CD8-positive, alpha-beta memory T cell (primary cell): ENCODE measurements around the gene CAPN5. TPM values are rescaled to one million over a fixed set of nuclear protein-coding genes. Genes with fewer than 3 reads are reported as not detected.

Source experiments
- CTCF ChIA-PET: fragments of 350-600 bp; sonication (Branson Sonifier 250); formaldehyde crosslinking; loops from one replicate; lab custom pipeline; 2021; ENCODE audit warnings: antibody characterized with exemption; lab: Charles Lee
- POLR2A ChIA-PET: fragments of 350-600 bp; sonication (Branson Sonifier 250); formaldehyde crosslinking; loops from one replicate; lab custom pipeline; 2021; ENCODE audit warnings: antibody characterized with exemption; lab: Charles Lee
- DNase-seq, 5 donors: peaks; one replicate each; pipeline versions ENCODE4 v3.0.0 to v3.0.0-alpha.2; 2020 to 2022; ENCODE audit warnings: mixed read lengths in 1 of 5
- H3K27ac ChIP-seq: one replicate; pipeline ENCODE4 v1.7.0; 2013; ENCODE audit warnings: low read depth, mild to moderate bottlenecking, low read length, moderate library complexity
- H3K27me3 ChIP-seq: 2 replicates; pipeline ENCODE4 v1.7.0; 2013; ENCODE audit warnings: low read length, mild to moderate bottlenecking; ENCODE audit not compliant: insufficient read depth, poor library complexity, severe bottlenecking
- H3K36me3 ChIP-seq: 2 replicates; pipeline ENCODE4 v1.7.0; 2013; ENCODE audit warnings: mild to moderate bottlenecking, low read length, moderate library complexity; ENCODE audit not compliant: insufficient read depth
- H3K4me1 ChIP-seq: 2 replicates; pipeline ENCODE4 v1.7.0; 2013; ENCODE audit warnings: mild to moderate bottlenecking, low read length, moderate library complexity; ENCODE audit not compliant: insufficient read depth
- H3K4me3 ChIP-seq: 2 replicates; pipeline ENCODE4 v1.7.0; 2013; ENCODE audit warnings: mild to moderate bottlenecking, low read length
- H3K9me3 ChIP-seq: 2 replicates; pipeline ENCODE4 v1.7.0; 2013; ENCODE audit warnings: mild to moderate bottlenecking, low read length
- H3K27ac Mint-ChIP-seq, 8 donors: one replicate each; pipeline ENCODE4 v1.8.0; 2020 to 2021; ENCODE audit warnings: mixed read lengths in 8 of 8, mild to moderate bottlenecking in 6 of 8, inconsistent platforms in 3 of 8, moderate library complexity in 3 of 8
- H3K27me3 Mint-ChIP-seq, 2 donors: one replicate each; pipeline ENCODE4 v1.8.0; 2020 to 2021; ENCODE audit warnings: mixed read lengths in 2 of 2, mild to moderate bottlenecking in 1 of 2, moderate library complexity in 1 of 2
- H3K36me3 Mint-ChIP-seq, 3 donors: one replicate each; pipeline ENCODE4 v1.8.0; 2020 to 2021; ENCODE audit warnings: mixed read lengths in 3 of 3, inconsistent platforms in 1 of 3, mild to moderate bottlenecking in 1 of 3
- H3K4me1 Mint-ChIP-seq, 3 donors: one replicate each; pipeline ENCODE4 v1.8.0; 2020 to 2021; ENCODE audit warnings: mixed read lengths in 3 of 3, inconsistent platforms in 1 of 3, mild to moderate bottlenecking in 1 of 3
- H3K4me3 Mint-ChIP-seq, 7 donors: one replicate each; pipeline ENCODE4 v1.8.0; 2020 to 2021; ENCODE audit warnings: mixed read lengths in 7 of 7, mild to moderate bottlenecking in 6 of 7, moderate library complexity in 4 of 7, inconsistent platforms in 2 of 7
- H3K9me3 Mint-ChIP-seq, 5 donors: one replicate each; pipeline ENCODE4 v1.8.0; 2020 to 2022; ENCODE audit warnings: mixed read lengths in 5 of 5, mild to moderate bottlenecking in 3 of 5, moderate library complexity in 2 of 5, inconsistent platforms in 1 of 5
- polyA plus RNA-seq: library from polyadenylated mRNA; unstranded; fragments of 300-500 nt; fragmentation: Illumina TruSeq; gene quantifications from one replicate; pipeline ENCODE4 v1.2.3, GENCODE V29; 2021
- total RNA-seq, 2 experiments: library from RNA; stranded (reverse); gene quantifications; one replicate each; pipeline ENCODE4 v1.2.3, GENCODE V29; 2021

CAPN5 gene
- total and polyA plus RNA-seq, 3 experiments from 2014 or later, result 0.78 to 3.4 (median 1.1) TPM

DNA sequence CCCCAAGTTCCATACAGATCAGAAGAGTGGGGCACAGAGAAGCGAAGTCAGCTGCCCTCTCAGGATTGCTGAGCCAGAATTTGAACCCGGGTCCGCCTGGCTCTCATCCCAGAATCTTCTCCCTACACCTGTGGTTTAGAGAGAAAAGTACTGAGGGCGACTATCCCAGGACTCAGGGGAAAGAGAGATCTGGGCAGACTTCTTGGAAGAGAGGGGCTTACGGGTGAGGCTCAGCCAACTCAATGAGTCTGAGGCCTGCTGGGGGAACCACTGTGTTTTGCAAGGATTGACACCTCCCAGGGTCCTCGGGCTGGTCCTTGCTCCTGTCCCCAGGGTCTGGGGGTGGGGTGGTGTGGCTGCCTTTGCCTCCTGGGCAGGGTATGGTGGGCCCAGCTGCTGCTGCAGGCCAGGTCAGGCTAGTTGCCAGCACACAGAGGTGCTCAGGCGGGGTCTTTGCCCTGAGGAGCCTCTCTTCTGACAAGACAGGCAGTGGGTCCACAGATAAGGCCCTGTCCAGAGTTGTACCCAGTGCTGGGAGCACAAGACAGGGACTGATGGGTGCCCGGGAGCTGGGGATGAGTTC, 1.2 kb downstream of the CAPN5 start:
- Histone ChIP-seq H3K4me1 (peaks cover 17% of the 10 kb centered on the region), H3K4me3 (no peak overlapping the region), H3K9me3 (no peaks in the 10 kb centered on the region), H3K27me3 (no peaks in the 10 kb centered on the region), H3K36me3 (no peaks in the 10 kb centered on the region), H3K27ac (no peak overlapping the region)
- POLR2A ChIA-PET, result no interaction called here
- H3K27ac Mint-ChIP-seq, result peak overlapping the region in 5 of 8 donors; percentile 42 to 66 (median 56)
- H3K4me3 Mint-ChIP-seq, result peak overlapping the region; percentile 74 to 90 (median 79)
- CTCF ChIA-PET, result interaction anchor here (1.5 kb wide), 1 partner anchor 20 kb away, joined by 5 read pairs; no protein-coding TSS in a partner anchor
- no peaks in the 10 kb centered on the region for H3K36me3 Mint-ChIP-seq
- H3K9me3 Mint-ChIP-seq, result no peaks in the 10 kb centered on the region
- peaks cover 19 to 32% (median 23%) of the 10 kb centered on the region in 3 donors for H3K4me1 Mint-ChIP-seq
- H3K27me3 Mint-ChIP-seq, result peaks cover 0 to under 1% of the 10 kb centered on the region in 2 donors
- no peak for DNase-seq

DNA sequence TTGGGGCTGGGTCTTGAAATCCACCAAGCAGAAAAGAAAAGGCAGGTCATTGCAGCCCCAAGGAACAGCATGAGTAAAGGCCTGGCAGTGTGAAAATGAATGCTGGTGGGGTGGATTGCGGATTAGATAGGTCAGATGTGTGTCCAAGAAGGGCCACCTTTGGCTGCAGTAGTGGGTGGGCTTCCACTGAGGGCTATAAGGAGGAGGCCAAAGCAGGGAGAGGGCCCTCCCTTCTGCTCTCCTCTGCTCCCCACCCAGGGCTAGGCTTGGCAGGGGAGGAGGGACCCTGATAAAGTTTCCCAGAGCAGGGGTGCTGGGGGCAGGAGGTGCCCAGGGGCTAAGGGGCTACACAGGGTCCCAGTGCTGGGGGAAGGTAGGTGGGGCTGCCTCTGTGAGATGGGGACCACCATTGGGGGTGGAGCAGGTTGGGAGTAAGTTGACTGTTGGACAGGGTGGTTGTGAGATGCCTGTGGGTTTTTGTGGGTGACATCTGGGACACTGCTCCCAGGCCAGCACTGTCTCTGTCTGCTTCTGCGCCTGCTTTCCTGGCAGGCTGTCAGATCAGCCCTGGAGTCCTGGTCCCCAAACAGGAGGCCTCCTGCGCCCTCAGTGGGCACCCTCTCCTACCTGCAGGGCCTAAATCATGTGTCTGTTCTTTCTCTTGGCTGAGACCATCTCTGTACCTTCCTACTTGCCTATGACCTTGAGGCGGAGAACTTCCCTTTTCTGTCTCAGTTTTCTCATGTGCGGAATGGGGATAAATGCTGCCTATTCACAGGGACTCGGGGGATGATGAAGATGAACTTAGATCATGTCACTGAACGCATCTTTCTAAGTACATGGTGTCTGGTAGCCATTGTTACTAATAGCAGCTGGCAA, 1.9 kb downstream of the CAPN5 start:
- H3K4me3 Mint-ChIP-seq, result peak overlapping the region; percentile 38 to 90 (median 79)
- H3K4me3 ChIP-seq, result no peak overlapping the region
- peak overlapping the region in 3 of 8 donors; percentile 35 to 56 (median 43) for H3K27ac Mint-ChIP-seq
- no peaks in the 10 kb centered on the region for H3K27me3 Mint-ChIP-seq
- H3K9me3 Mint-ChIP-seq, result no peaks in the 10 kb centered on the region
- peaks cover 26 to 40% (median 30%) of the 10 kb centered on the region in 3 donors for H3K4me1 Mint-ChIP-seq
- no peaks in the 10 kb centered on the region for H3K9me3 ChIP-seq
- POLR2A ChIA-PET, result no interaction called here
- no peak overlapping the region for H3K27ac ChIP-seq
- DNase-seq, result no peak
- no peaks in the 10 kb centered on the region for H3K36me3 ChIP-seq
- CTCF ChIA-PET, result no interaction called here
- H3K4me1 ChIP-seq, result peaks cover 23% of the 10 kb centered on the region
- no peaks in the 10 kb centered on the region for H3K36me3 Mint-ChIP-seq
- H3K27me3 ChIP-seq, result no peaks in the 10 kb centered on the region

DNA sequence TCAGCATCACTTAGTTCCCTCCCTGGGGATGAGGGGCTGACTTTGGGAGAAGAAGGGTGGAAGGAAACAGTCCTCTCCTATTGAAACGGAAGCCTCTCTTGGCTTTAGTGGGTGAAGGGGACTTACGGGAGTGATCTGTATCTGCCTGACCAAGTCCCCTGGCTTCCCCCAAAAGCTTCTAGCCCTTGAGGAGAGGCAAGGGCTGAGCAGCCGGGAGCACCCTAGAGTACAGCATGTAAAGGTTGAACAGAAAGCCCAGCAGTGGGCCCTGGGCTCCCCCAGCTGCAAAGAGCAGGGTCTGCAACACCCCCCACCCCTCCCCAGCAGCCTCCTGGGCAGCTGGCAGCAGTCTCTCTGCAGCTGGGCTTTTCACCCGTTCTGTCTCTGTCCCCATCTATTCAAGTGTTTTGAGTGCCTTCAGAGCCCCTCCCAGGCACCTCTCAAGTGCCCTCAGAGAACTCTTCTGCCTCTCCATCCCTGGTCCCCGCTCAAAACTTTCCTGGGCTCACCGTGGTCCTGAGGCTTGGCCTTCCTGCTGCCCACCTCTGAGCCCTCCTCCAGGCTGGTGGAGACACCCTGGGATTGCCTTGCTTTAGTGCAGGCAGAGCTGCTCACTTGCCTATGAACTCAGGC, 2.7 kb downstream of the CAPN5 start:
- CTCF ChIA-PET, result no interaction called here

DNA sequence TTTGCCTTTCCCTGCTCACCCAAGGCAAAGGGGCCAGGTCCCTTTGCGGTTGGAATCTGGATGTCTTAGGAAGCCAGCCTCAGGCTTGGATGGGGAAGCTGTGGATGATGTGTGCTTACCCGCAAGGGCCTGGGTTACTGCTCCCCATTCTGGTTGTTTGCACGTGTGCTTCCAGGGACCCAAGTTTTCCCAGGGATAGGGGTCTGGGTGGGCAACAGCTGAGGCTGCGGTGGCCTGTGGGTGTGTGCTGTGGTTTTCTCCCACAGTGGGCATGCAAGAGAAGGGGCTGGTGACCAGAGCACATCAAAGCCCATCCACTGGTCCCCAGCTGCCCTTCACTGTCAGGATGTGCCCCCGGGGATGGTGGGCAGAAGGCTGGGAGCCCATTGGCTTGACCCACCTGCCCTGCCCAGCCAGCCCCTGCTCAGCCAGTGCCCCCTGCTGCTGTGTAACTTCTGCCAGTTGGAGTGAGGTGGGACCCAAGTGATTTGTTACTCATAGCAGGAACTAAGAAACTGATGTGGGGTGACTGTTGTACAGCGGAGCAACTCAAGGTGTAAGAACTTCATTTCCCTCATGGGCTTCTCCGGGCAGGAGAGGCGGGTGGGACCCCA, 3.3 kb downstream of the CAPN5 start:
- H3K36me3 Mint-ChIP-seq, result no peaks in the 10 kb centered on the region
- no peaks in the 10 kb centered on the region for H3K27me3 ChIP-seq

More for the DNA sequence above, 2.7 kb downstream of the CAPN5 start:
- H3K36me3 ChIP-seq, result no peaks in the 10 kb centered on the region
- H3K9me3 ChIP-seq, result no peaks in the 10 kb centered on the region
- H3K36me3 Mint-ChIP-seq, result no peaks in the 10 kb centered on the region
- no peaks in the 10 kb centered on the region for H3K27me3 ChIP-seq
- peaks cover 26 to 43% (median 32%) of the 10 kb centered on the region in 3 donors for H3K4me1 Mint-ChIP-seq
- H3K9me3 Mint-ChIP-seq, result no peaks in the 10 kb centered on the region
- DNase-seq, result peak in 1 of 5 donors; percentile 26
- H3K4me1 ChIP-seq, result peaks cover 25% of the 10 kb centered on the region
- POLR2A ChIA-PET, result no interaction called here
- peak overlapping the region in 1 of 8 donors; percentile 35 for H3K27ac Mint-ChIP-seq
- H3K4me3 Mint-ChIP-seq, result peak overlapping the region in 4 of 7 donors; percentile 52 to 86 (median 53)
- no peaks in the 10 kb centered on the region for H3K27me3 Mint-ChIP-seq
- H3K27ac ChIP-seq, result no peak overlapping the region
- no peak overlapping the region for H3K4me3 ChIP-seq

DNA sequence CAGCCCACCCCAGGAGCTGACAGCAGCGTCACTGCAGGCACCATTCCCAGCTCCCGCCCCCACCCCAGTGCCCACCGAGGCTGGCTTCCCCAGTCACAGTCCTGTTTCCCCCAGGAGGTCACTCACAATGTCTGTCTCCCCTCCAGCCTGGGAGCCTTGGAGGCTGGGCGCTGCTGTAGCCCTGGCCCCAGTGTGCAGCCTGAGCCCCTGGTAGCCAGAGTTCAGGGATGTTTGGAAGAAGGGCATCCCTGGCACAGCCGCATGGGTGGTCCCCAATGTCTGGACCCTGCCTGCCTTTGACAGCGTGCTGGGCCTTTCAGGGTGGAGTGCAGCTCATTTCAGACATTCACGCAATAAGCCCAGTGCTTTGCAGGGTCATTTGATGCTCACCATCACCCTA, 4.3 kb downstream of the CAPN5 start:
- H3K4me1 ChIP-seq, result peaks cover 25% of the 10 kb centered on the region
- Mint-ChIP-seq H3K4me3 (peak overlapping the region in 2 of 7 donors; percentile 52 to 80), H3K27me3 (no peaks in the 10 kb centered on the region), H3K9me3 (no peaks in the 10 kb centered on the region), H3K27ac (no peak overlapping the region), H3K36me3 (no peaks in the 10 kb centered on the region), H3K4me1 (peaks cover 22 to 36% (median 28%) of the 10 kb centered on the region in 3 donors)
- H3K4me3 ChIP-seq, result no peak overlapping the region
- H3K27me3 ChIP-seq, result no peaks in the 10 kb centered on the region
- ChIA-PET POLR2A (no interaction called here), CTCF (no interaction called here)
- no peaks in the 10 kb centered on the region for H3K36me3 ChIP-seq
- DNase-seq, result peak in 1 of 5 donors; percentile 30
- no peaks in the 10 kb centered on the region for H3K9me3 ChIP-seq
- H3K27ac ChIP-seq, result no peak overlapping the region

More for the DNA sequence above, 3.3 kb downstream of the CAPN5 start:
- Mint-ChIP-seq H3K9me3 (no peaks in the 10 kb centered on the region), H3K27ac (no peak overlapping the region), H3K4me1 (peaks cover 26 to 43% (median 32%) of the 10 kb centered on the region in 3 donors), H3K4me3 (peak overlapping the region in 2 of 7 donors; percentile 32 to 80), H3K27me3 (no peaks in the 10 kb centered on the region)
- peak in 1 of 5 donors; percentile 26 for DNase-seq
- H3K4me1 ChIP-seq, result peaks cover 25% of the 10 kb centered on the region
- no peaks in the 10 kb centered on the region for H3K36me3 ChIP-seq
- no peak overlapping the region for H3K4me3 ChIP-seq
- H3K9me3 ChIP-seq, result no peaks in the 10 kb centered on the region
- H3K27ac ChIP-seq, result no peak overlapping the region
- ChIA-PET CTCF (no interaction called here), POLR2A (no interaction called here)

DNA sequence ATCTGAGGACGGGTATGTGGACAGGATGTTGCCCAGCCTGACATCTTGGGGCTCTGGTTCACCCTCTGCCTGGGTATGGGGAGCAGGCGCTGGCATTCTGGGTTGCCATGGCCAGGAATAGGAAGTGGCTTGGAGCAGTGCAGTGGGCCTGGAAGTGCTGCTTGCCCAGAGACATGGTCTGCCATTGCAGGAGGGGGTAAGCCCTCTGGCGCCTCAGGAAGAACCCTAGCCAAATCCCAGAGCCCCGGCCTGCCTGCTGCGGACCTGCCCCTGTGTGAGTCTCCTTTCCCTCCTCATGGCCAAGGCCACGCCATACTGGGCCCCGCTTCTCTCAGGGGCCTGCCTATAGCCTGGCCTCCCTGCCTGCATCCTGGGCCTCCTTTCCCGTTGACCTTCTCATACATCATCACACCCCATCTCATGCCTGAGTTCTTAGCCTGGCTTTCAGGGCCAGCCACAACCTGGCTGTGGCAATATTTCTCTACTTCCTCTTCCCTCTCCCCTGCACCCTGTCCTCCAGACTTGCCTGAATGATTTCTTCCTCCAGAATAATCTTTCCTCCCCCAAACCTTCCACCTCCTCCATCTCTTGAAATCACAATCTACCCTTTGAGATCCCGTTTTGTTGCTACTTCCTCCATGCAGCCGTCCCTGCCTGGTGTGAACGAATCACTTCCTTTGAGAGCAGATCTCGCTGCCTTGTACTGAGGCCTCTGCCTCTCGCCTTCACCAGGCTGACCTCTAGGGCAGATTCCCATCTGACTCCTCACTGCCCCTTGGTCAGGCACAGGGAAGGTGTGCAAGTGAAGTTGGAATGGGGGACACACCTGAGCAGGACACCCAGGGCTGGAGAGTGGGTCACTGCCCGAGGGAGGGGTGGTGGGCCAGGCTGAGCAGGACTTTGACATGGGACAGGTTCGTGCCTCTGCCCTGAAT, 5.2 kb downstream of the CAPN5 start:
- Histone ChIP-seq H3K9me3 (no peaks in the 10 kb centered on the region), H3K4me1 (peaks cover 25% of the 10 kb centered on the region), H3K27me3 (no peaks in the 10 kb centered on the region), H3K27ac (no peak overlapping the region), H3K4me3 (no peak overlapping the region), H3K36me3 (no peaks in the 10 kb centered on the region)
- H3K4me3 Mint-ChIP-seq, result peak overlapping the region in 6 of 7 donors; percentile 2 to 73 (median 50)
- H3K9me3 Mint-ChIP-seq, result no peaks in the 10 kb centered on the region
- ChIA-PET POLR2A (no interaction called here), CTCF (interaction anchor here (1.4 kb wide), 2 partner anchors 10 to 19 kb away, joined by 4 to 9 read pairs; no protein-coding TSS in a partner anchor)
- H3K4me1 Mint-ChIP-seq, result peaks cover 22 to 35% (median 27%) of the 10 kb centered on the region in 3 donors
- DNase-seq, result peak in 1 of 5 donors; percentile 37
- peak overlapping the region in 6 of 8 donors; percentile 2 to 88 (median 34) for H3K27ac Mint-ChIP-seq
- no peaks in the 10 kb centered on the region for H3K27me3 Mint-ChIP-seq
- no peaks in the 10 kb centered on the region for H3K36me3 Mint-ChIP-seq
